Ammon's horn (tissue), 1 donor: ENCODE measurements around the gene KIAA1958.

Experiments
- DNase-seq: peaks from one replicate; pipeline ENCODE4 v3.0.0-alpha.2; 2016; ENCODE audit warnings: low spot score

KIAA1958 gene

DNA sequence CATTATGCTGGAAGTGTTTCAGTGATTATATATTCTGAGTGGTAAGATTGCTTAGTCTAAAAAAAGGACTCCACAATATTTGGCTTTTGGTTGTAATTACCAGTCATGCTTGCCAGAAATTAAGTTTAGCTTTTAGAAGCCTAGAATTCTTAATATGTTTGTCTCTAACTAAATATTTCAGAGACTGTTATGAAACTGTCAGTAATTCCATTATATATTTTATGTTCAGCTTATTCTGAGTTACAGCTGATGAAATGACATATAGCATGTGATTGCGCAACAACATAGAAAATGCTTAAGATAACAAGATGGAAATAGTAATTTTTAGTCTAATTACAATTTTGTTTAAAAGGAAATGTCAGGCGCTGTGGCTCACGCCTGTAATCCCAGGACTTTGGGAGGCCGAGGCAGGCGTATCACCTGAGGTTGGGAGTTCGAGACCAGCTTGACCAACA is 44.2 kb downstream of the KIAA1958 start:
- no peak for DNase-seq

DNA sequence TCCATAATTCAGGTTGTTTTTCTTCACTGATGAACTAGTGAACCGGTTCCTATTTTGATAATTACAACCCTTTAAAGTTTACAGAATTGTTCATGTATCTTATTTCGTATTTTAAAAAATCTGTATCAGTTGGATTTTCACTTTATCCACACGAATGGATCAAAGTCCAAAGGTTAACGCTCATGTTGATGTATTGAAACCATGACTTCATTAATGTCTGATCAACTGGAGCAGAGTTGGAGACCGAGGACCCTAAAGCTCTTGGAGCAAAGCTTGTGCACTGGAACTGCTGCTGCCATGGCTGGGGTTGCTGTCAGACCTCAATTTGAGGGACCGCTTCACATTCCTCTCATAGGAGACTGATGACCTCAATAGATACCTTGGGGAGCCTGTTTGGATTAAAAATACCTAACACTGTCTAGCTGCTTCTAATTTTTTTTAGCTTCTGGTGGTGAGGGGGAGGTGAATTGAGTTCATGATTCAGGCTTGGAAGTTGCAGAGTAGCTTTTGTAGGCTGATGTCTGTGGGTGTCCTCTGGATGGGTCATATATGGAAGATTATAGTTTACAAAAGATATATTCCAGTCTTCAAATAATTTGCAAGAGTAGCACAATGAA is 45.1 kb downstream of the KIAA1958 start:
- DNase-seq, result no peak

DNA sequence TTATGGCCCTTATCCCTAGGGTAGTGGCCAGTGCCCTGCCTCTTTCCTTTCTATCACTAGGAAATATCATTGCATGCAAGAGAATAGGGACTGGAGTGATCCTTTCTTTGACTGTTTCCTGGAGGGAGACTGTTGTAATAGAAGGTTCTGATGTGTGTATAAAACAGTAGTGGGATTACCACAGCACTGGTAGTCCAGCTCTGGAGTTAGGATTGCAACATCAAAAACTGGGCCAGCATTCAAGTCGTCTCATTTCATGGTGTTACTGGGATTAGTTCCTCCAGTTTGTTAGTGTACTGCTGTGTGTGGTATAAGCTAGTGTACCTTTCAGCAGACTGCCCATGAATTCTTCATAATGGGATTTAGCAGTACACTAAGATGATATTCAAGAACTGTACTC is 45.8 kb downstream of the KIAA1958 start:
- DNase-seq, result no peak

DNA sequence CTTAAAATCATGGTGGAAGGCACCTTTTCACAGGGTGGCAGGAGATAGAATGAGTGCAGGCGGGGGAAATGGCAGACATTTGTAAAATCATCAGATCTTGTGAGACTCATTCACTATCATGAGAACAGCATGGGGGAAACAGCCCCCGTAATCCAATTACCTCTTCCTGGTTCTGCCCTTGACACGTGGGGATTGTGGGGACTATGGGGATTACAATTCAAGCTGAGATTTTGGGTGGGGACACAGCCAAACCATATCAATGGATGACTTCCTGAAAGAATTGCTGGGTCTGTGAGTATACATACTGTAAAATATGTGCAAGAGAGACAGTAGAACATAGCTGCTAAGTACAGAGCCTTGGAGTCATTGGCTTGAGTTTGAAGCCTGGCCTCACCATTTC is 47.0 kb downstream of the KIAA1958 start:
- DNase-seq, result no peak

DNA sequence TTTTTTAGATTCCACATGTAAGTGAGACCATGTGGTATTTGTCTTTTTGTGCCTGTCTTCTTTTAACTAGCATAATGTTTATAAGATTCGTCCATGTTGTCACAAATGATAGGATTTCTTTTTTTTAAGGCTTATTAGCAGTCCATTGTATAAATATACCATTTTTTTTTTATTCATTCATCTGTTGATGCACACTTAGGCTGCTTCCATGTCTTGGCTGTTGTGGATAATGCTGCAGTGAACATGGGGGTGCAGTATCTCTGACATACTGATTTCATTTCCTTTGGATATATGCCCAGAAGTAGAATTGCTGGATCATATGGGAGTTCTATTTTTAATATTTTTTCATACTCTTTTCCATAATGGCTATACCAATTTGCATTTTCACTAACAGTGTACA is 48.7 kb downstream of the KIAA1958 start:
- DNase-seq, result no peak

DNA sequence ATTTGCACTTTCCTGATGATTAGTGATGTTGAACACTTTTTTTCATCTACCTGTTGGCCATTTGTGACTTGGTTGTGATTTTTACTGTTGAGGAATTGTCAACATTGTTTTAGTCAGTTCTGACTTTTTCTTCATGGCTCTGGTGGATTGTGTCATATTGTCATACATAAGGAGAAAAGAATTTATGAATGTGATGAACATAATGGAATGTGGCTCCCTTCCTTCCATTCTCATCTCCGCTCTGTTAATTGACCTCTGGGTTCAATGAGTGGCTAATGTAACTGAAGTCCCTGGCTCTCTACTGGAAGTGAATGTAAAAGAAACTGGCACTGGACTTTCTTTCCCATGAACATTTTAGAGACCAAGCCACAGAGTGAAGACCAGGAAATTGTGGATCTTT is 49.2 kb downstream of the KIAA1958 start:
- DNase-seq, result no peak

DNA sequence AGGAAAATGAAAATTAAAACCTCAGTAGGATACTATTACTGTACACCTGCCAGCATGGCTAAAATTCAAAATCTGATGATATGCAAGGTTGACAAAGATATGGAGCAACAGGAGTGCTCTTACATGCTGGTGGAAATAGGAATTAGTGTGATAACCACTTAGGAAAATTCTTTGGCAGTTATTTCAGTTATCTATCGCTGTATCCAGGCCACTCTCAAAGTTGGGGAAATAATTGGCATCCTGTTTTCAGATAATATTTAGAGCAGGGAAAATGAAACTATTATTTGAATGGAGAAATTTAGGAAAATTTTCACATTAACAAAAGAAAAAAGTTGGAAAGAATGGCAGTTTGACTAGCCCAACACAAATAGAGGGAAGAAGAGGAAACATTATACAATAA is 50.9 kb downstream of the KIAA1958 start:
- no peak for DNase-seq

DNA sequence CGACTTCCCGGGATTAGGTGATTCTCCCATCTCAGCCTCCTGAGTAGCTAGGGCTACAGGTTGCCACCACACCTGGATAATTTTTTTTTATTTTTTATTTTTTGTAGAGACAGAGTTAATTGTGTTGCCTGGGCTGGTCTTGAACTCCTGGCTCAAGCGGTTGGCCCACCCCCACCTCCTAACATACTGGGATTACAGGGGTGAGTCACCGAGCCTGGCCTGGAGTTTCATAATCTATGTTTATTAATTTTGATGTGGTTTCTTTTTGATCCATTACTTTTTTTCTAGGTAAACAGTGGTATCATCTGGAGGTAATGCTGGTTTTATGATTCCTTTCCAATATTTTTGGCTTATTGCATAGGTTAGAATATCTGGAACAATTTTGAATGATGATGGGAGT is 54.2 kb downstream of the KIAA1958 start:
- DNase-seq, result no peak

DNA sequence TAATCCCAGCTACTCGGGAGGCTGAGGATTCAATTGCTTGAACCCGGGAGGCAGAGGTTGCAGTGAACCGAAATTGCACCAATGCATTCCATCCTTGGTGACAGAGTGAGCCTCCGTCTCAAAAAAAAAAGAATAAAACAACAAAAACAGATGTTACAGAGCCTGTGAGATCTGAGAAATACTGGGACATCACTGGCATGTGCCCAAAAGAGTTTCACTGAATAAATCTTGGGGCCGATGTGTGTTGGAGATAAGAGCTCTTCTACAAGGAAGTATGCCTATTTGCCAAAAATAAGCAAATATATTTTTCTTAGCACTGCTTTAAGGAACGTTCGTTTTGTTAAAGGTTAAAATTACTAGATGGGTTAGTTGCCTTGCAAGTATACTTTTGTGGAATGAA is 55.1 kb downstream of the KIAA1958 start:
- DNase-seq, result no peak

DNA sequence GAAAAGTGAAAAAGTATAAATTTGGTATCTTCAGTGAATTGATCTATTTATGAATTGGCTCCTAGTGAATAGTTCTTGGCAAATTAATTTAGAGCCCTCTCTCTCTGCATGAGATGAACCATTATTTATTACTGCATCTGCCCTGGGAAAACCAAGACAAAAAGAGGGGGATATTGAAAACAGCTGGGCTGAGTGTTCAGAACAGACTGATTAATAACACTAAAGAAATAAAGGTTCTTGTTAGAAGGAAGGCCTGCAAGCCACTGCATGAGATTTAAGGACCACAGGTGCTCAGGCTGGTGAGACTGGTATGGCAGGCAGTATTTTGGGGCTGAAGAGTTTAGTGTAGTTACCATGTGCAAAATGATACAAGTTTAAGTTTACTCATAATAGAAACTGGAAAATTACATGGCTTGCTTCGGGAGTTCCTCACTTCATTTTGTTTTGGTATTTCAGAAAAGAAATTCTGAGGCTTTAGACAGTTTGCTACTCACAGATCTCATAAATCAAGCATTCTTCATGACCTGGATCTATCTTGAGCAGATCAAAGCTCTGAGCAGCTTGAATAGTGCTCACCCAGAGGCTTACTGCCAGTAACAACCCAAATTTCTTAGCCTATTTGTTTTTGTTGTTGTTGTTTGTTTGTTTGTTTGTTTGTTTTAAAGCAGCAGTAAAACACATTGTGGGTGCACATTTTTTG is 56.1 kb downstream of the KIAA1958 start:
- DNase-seq, result no peak

DNA sequence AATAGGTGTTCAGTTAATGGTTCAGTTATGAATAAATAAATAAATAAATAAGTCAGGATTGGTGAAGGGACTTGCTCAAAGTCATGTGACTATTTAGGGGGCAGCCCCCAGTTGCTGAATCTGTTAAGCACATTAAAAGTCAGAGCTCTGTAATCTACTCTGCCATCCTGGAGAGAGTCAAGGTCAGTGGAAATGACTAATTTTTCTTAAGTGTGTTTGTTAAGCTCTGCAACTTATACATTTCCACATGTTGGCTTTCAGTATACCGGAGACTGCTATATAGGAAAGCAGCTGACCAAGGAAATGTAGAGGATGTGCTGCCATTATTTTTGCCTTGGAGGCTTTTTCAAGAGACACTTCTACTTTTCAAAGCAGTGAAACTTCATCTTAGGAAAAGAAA is 57.9 kb downstream of the KIAA1958 start:
- no peak for DNase-seq

DNA sequence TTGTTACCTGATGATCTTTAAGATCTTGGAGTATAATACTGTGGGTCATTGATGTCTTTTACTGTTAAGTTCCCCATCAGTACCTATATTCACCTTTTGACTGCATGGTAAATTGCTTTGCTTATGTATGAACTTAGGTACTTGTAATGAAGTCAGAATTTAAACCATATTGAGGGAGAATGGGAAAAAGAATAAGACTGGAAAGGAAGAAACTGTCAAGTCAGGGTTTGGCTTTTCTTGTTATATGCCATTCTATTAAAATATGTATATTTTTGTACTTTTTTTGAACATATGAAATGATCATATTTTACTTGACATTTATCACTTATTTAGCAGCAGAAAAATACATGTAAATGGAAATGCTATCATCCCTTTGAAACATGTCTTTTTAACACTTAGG is 58.6 kb downstream of the KIAA1958 start:
- DNase-seq, result no peak

DNA sequence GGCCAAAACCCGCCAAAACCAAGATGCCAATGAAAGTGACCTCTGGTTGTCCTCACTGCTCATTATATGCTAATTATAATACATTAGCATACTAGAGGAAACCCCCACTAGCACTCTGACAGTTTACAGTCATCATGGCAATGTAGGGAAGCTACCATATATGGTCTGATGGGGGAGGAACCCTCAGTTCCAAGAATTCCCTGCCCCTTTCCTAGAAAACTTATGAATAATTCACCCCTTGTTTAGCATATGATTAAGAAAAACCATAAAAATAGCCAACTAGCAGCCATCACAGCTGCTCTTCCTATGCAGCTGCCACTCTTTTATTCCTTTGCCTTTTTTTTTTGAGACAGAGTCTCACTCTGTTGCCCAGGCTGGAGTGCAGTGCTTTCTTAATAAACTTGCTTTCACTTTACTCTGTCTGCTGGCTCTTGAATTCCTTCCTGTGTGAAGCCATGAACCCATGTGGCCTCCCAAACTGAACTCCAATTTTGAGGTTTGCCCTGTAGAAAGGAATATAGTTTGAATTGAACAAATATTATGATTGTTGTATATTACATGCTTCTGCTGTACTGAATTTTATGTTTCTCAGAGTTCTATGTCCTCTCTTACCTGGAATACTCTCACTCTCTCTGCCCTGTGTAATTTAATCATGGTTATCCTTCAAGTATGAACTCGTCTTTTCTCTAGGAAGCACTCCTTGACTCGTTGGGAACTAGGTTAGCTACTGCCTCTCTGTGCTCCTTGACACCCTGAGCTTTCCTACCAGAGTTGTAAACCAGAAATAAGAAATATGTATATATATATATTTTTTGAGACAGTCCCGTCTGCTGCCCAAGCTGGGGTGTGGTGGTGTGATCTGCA is 59.8 kb downstream of the KIAA1958 start:
- DNase-seq, result no peak

DNA sequence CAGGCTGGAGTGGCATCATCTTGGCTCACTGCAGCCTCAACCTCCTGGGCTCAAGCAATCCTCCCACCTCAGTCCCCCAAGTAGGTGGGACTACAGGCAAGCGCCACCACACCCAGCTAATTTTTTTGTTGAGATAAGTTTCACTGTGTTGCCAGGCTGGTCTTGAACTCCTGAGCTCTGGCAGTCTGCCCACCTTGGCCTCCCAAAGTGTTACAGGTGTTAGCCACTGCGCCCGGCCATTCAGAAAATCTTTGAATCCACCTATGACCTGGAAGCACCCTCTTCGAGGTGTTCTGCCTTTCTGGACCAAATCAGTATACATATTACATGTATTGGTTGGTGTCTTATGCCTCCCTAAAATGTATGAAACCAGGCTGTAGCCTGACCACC is 61.4 kb downstream of the KIAA1958 start:
- no peak for DNase-seq

DNA sequence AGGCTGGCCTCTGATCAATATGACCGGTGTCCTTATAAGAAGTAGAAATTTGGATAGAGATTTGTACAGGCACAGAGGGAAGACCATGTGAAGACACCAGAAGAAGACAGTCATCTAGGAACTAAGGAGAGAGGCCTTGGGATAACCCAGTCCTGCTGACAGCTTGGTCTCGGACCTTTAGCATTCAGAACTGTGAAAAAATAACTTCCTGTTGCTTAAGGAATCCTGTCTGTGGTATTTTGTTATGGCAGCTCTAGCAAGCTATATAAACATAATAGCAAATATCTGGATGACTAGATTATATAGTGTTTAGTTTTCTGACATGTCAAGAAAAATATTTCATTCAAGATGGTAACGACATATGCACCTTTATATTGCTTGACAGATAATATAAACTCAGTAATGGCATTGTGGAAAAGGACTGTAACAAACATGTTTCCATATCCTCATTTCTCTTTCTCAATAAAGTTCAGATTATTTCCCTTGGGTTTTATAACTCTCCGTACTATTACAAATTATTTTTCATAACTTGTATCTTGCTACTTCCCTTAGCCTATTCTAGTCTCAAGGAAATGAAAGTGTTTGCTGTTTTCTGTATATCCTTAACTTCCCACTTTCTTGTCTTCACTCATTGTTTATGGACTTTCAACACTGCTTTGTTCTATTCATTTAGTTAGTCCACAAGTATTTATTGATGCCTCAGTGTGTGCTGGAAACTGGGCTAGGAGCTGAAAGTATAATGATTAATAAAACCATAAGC is 62.4 kb downstream of the KIAA1958 start:
- DNase-seq, result no peak

DNA sequence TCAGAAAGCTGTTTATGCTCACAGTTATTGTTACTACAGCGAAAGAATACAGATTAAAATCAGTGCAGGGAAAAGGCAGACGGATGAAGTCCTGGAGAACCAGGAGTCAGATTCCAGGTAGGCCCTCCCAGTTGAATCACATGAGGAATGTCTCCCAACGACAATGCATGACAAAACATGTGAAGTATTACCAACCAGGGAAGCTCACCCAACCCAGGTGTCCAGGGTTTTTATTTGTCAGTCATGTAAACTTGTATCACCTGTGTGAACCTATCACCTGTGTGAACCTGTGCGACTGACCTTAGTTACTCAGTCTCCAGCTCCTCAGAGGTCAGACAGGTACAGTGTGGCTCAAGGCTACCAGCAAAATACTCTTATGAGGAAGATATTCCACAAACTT is 63.9 kb downstream of the KIAA1958 start:
- no peak for DNase-seq

DNA sequence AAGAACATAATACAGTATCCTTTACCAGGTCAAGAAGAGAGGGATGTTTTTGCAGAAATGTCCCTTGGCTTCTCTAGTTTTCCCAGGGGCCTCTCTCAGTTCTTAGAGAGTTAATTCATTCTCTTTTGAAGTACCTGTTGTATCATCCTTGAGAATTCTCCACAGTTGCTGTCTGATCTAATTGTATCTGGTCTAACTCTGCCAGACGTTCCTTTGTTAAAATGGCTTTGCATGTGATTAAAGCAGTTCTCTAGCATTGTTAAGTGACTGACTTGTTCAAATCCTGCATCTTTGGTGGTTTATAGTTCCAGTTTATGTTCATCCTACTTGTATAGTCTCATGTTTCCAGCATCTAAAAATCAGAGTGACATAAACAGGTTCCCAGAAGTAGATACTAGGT is 65.0 kb downstream of the KIAA1958 start:
- DNase-seq, result no peak

DNA sequence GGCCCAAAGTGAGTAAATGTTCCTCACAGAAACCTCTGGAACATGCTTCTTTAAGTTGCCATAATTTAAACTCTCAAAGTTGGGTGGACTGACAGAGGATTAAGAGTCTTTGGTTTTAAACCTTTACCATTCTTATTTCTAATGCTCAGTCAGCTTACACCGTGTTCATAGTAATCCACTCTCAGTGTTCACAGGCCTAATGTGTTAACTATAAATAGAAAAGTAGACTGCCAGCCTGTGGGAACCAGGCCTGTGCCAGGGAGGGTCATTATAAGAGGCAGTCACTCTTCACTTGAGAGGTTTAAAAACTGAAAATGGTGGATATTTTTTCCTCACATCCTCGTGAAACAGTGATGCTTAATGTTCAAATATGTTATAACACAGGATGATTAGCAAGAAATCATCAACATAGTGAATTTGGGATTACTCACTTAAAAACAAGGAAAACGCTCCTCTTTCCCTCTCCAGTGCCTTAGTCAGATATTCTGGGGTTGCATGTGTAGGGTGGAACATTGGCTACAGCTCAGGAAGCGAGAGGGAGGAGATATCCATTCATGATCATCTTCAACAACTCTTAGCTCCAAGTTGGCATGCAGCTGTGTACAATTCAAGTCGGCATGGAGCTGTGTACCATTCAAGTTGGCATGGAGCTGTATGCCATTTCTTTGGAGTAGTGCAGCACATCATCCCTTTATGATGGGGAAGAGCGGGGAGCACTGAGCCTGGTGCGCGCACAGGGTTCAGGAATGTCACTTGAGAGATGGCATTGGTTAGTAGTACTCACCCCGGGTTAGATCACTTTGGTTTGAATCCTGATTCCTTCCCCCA is 65.8 kb downstream of the KIAA1958 start:
- no peak for DNase-seq

DNA sequence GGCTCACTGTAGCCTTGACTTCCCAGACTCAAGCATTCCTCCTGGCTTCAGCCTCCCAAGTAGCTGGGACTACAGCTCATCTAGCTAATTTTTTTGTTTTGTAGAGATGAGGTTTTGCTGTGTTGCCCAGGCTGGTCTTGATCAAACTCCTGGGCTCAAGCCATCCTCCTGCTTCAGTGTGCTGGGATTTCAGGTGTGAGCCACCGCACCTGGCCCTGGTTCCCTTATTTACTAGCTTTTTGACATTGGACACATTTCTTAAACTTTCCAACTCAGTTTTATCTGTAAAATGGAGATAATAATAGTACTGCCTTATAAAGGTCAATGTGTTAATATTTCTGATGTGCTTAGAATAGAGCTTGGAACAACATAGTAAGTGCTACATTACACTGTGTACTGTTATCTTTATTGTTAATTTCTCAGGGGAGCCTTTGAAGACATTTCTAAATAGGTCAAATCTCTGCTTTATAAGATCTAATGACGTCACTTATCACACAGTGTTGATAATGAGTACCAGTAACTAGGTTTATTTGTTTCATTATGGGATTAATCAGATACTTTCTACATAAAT is 66.7 kb downstream of the KIAA1958 start:
- no peak for DNase-seq

DNA sequence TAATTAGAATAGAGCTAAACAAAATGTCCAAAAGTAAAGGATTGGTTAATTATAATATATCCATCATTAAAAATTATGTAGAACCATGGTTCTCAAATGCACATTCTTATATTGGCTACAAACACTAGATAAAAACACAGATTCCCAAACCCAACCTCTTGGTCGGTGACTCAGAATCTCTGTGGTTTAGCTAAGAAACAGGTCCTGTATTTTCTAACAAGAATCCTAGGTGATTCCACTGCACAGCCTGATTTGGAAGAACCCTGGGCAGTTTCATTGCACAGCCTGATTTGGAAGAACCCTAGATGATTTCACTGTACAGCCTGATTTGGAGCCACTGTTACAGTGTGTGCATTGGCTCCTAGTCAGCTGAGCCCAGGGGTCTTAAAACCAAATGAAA is 67.9 kb downstream of the KIAA1958 start:
- no peak for DNase-seq

DNA sequence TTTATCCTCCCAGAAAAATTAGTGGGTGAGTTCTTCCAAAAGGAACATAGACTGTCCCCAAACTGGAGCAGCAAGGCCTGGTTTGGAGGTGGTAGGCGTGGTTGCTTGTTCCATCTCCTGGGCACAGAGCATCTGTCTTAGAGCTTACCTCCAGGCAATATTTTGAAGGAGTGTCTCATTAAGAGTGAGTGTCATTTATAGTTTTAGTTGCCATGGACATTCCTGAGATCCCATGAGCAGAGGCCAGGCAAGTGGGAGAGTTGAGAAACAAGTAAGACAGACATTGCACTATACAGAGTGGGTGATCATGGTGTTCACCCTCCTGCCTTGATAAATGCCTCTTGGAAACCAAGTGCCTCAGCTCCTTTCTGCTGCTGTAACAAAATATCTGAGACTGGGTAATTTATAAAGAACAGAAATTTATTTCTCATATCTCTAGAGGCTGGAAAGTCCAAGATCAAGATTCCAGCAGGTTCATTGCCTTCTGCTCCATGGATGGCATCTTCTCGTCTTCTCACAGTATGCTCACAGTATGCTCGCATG is 68.5 kb downstream of the KIAA1958 start:
- no peak for DNase-seq
